Activated CD4-positive, alpha-beta T cell treated with anti-CD3 and anti-CD28 coated beads, Interleukin-2, amount 50 U/mL, for 4 hours (primary cell): ENCODE data around the gene SLC30A4.
"Not testable (repeated sequence)": the region's sequence is repeated elsewhere in the genome, so short reads cannot be mapped to it uniquely, and the experiment has no call there.

ENCODE experiments used
- DNase-seq, 2 experiments: peaks; one replicate each; pipeline ENCODE4 v3.0.0-alpha.2; 2020

The SLC30A4 gene, protein sequence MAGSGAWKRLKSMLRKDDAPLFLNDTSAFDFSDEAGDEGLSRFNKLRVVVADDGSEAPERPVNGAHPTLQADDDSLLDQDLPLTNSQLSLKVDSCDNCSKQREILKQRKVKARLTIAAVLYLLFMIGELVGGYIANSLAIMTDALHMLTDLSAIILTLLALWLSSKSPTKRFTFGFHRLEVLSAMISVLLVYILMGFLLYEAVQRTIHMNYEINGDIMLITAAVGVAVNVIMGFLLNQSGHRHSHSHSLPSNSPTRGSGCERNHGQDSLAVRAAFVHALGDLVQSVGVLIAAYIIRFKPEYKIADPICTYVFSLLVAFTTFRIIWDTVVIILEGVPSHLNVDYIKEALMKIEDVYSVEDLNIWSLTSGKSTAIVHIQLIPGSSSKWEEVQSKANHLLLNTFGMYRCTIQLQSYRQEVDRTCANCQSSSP

DNA sequence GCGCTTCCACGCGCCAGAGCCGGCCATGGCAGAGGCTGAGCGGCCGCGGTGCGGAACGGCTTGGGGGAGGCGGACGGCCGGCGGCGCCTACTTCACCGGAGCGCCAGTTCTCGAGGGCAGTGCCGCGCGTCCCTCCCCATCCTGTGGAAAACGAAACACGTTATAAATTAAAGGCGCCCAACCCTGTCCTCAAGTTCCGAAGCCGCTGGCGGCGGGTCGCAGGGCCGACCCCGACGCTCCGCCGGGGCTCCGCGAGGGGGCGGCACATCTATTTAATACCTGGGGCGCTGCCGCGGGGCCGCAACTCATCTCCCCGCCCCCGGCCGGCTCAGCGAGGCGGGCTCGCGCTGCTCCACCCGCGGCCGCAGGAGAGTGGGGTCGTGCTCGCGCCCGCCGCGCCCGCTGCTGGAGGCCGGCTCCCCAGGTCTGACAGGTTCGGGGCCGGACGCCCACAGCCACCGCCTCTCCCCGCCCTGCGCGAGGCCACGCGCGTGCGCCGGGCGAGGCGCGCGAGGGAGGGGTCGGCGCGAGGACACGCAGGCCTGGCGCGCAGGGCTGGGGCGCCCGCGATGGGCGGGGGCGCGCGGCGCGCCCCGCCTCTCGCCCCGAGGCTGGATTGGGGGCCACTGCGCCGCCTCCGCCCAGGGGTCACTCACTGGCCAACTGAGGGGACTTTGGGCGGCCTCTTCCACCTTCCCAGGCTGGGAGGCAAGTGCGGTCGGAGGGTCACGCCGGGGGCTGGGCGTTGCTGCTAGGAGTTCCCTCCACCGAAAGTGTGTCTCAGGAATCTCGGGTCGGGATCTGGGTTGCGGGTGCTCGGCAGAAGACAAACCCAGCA lies at the start of gene SLC30A4:
SLC30A4 (minus strand) TSS at position 428 of the 838 bp plus-strand sequence; CDS start at position 27, 401 bp downstream.
- peak; percentile 49 to 58 for DNase-seq

DNA sequence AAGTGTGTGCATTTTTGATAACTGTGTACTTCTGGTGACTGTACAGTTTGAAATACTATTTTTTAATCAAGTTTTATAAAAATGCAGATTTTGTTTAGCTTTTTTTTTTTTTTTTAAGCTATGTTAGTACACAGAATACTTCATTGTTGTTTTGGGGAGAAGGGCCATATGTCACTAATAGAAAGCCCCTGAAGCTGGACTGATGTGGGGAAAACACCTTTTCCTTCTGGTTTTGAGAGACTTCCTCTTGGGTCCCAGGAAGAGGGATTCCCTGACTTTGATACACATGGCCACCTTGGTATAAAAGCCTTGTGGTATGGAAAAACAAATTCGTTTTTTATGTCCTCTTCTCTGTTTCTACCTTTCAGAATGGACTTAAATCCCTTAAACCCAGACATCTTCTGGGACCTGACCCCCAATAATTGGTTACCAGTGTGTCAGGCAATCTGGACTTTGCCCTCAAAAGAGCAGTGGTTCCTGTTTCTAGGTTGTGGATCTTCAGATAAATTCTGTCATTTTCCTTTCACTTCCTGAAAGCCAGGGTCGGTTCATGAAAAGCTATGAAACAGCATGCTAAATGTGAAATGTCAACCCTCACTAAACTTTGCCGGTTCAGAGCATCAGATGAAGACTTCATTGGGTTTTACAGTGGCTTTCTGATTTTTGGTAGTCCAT lies 33.5 kb upstream of the SLC30A4 start:
- DNase-seq, result no peak

DNA sequence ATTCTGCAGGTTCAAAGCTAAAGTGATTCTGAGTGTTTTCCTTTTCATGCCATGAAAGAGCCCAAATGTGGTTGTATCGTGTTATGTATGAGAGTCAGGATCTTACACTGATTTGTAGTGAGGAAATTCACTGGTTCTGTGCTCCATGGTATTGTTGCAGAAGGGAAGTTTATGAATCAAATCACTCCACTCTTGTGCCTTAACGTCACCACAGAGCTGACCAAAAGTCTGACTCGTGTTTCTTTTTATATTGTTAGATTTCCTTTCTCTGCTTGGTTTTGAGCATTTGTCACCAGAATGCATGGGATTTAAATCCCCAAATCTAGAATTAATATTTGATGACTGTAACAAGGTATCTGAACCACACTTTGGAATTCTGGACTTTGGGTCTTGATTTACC lies 29.1 kb upstream of the SLC30A4 start:
- no peak for DNase-seq

DNA sequence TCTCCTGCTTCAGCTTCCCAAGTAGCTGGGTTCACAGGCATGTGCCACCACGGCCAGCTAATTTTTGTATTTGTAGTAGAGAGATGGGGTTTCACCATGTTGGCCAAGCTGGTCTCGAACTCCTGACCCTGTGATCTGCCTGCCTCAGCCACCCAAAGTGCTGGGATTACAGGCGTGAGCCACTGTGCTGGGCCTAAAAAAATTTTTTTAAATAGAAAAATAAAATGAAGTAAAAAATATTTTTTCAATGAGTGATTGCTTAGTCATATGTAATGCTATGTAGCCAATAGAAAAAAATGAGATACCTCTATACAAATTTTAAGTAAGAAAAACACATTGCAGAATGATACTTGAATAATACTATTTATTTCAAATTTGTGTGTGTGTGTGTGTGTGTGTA lies 27.9 kb upstream of the SLC30A4 start:
- no peak for DNase-seq

DNA sequence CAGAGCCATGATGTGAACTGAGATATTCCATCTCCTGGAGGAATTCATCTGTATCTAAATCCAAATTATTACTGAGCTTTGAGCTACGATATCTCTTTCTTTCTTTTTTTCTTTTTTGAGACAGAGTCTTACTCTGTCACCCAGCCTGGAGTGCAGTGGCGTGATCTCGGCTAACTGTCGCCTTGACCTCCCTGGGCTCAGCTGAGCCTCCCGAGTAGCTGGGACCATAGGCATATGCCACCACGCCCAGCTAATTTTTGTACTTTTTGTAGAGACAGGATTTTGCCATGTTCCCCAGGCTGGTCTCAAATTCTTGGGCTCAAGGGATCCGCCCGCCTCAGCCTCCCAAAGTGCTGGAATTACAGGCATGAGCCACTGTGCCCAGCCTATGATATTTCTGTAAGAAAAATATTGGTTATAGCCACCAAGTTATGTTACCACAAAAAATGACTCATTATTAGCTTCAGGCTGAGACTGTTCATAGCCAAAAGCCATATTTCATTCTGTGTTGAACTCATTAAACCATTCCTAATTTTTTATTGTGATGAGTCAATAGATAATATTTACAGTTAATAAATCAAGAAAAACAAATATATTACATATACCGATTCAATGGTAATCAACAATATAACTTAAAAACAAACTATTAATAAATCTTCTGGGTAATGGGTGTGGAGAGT lies 27.1 kb upstream of the SLC30A4 start:
- DNase-seq, result no peak

DNA sequence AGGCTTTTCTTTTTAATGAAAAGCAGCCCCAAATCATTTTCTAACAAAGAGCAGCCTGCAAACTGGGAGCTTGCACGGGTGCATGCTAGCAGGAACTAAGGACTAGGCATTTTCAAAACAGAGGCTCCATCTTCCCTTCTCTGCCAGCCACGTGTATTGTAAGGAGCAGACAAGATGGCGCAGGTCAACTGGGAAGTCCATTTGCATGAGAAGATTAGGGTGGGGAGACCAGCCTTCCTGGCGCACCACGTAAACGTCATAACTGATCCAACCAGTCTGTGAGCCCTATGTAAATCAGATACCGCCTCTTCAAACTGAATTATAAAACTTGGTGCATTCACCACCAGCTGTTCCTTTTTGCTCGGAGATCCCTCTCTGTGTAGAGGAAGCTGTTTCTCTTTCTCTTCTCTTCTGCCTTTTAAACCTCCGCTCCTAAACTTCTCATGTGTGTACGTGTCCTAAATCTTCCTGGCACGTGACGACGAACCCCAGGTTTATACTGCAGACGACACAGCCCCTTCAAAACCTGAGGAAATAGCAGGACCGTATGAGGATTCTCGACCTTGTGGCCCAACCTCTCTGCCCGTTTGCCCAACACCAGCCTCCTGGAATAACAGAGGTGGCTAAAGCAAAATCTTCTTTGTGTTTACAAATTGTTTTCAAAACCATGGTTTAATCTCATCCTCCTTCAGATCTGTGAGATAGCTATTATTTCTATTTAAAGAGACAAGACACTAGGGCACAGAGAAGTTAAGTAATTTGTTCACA lies 26.4 kb upstream of the SLC30A4 start:
- DNase-seq, result no peak

DNA sequence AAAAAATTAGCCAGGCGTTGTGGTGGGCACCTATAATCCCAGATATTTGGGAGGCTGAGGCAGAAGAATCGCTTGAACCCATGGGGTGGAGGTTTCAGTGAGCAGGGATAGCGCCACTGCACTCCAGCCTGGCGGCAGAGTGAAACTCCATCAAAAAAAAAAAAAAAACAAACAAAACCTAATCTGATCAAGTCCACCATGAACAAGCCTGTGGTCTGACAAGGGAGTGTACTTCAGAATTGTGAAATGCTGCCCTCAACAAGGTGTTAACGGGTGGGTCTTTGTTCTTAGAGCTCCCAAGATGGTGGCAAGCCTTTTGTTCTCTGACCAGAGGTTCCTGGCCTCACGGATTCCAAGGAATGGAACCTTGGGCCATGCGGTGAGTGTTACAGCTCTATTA lies 24.2 kb upstream of the SLC30A4 start:
- no peak for DNase-seq

DNA sequence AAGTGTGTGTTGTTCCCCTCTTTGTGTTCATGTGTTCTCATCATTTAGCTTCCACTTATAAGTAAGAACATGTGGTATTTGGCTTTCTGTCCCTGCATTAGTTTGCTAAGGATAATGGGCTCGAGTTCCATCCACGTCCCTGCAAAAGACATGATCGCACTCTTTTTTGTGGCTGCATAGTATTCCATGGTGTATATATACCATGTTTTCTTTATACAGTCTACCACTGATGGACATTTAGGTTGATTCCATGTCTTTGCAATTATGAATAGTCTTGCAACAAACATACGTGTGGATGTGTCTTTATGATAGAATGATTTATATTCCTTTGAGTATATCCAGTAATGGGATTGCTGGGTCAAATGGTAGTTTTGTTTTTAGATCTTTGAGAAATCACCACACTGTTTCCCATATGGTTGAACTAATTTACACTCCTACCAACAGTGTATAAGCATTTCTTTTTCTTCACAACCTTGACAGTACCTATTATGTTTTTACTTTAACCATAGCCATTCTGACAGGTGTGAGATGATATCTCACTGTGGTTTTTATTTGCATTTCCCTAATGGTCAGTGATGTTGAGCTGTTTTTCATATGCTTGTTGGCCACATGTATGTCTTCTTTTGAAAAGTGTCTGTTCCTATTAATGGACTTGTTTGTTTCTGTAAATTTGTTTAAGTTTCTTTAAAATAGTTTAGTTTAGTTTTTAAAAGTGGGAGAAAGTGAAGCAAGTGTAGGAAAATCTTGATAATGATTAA lies 21.9 kb upstream of the SLC30A4 start:
- no peak for DNase-seq

DNA sequence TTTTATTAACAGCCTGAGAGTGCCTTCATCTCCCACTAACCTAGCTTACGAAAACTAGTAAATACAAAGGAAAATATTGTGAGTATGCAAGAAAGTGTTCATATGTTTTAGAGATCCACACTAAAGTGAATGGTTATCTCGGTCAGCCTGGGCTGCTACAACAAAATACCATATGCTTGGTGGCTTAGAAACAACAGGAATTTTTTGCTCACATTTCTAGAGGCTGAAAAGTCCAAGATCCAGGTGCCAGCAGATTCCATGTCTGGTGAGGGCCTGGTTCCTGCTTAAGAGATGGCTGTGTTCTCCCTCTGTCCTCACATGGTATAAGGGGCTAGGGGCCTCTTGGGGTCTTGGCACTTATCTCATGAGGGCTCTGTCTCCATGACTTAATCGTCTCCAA lies 20.5 kb upstream of the SLC30A4 start:
- no peak for DNase-seq

DNA sequence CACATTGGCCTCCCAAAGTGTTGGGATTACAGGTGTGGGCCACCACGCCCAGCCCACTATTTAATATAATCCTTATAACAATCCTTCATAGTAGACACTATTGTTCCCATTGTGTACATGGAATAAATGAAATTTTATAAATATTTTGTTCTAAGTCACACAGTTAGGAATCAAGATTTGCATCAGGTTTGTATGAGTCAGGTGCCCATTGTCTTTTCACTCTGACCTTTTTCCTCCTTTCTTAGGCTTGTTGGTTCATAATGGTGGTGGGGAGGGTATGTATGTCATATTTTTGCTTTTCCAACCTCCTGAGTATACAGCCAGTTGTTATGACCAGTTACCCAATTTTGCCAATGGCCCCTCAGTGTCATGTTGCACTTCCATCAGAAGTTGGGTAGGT lies 18.0 kb upstream of the SLC30A4 start:
- no peak for DNase-seq

DNA sequence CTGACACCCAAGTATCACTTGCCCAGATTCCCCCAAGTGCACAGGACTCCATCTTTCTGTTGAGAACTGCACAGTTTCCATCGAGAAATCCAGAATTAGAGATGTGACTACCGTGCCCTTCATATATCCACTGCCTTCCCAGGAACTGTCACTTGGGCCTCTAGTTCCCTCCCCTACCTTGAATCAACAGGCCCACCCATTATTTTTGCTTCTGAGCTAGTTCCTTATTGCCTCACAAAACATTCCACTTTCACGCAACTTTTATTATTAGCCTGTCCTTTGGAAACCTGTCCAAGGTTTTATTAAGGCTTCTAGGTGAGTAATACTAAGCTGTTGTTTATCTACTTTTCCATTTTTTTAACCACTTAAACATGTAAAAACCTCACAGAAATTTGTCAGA lies 17.1 kb upstream of the SLC30A4 start:
- no peak for DNase-seq

DNA sequence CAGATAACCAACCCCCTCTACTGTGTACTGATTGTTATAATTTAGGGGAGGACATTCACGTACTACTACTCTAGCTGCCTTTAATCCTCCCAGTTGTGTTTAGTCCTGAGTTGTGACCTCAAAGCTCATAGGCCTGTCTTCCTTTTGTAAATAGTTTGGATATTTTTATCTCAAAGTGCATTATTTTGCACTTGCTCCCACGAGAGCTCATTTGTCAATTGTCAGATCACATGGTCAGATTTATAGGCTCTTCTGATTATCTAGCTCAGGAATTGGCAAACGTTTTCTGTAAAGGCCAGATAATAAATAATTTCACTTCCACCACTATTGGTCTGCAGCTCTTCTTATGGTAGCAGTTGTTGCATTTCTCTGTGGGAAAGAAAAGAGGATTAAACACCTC lies 14.4 kb upstream of the SLC30A4 start:
- DNase-seq, result no peak

DNA sequence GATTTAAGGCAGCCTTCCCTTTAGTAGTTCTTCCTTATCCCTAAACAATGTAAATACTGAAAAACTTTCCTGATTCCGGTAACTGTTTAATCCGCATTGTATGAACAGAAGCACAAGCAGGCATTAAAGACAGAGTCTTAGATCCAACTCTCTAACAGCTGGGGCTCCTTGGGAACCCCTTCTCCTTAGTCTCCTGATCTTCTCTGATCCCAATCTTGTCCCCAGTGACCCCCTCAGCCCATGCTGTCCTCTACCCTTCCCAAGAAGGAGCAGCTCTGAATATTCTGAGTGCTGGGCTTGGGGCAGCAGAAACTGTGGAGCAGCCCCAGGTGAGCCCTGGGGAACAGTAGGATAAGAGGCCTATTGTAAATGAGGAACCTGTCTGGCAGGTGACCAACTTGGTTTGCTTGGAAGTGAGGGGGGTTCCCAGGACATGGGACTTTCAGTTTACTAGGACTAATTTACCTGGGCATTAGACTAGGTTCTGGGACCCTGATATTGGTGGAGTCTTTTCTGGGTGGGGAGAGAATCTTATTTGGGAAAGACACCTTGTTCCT lies 13.0 kb upstream of the SLC30A4 start:
- DNase-seq, result no peak

DNA sequence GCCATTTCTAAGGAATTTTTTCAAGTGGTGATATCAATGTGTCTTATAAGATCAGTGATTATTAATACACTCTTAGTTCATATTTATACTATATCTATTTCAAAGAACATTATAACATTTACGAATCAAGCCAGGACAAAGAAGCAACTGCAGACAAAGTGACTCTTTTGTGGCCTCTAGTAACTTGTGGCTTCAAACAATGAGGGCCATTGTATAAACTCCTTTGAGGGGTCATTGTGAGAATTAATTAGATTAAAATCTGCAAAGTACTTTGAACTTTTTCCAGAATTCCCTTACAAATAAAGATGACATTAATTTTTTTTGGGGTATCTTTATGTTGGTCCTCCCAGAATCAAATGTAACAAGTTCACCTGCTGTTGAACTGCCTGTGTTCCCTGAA lies 12.3 kb upstream of the SLC30A4 start:
- no peak for DNase-seq

DNA sequence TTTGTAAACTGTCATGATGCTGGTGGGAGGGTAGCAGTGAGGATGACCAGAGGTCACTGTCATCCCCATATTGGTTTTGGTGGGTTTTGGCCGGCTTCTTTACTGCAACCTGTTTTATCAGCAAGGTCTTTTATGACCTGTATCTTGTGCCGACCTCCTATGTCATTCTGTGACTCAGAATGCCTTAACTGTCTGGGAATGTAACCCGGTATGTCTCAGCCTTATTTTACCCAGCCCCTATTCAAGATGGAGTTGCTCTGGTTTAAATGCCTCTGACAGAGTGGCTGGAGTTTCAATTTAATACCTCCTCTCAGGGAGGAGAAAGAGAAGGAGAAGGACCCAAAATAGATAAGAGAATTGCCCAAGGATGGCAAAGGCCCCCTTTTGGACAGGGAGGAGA lies 10.3 kb upstream of the SLC30A4 start:
- DNase-seq, result not testable (repeated sequence)

DNA sequence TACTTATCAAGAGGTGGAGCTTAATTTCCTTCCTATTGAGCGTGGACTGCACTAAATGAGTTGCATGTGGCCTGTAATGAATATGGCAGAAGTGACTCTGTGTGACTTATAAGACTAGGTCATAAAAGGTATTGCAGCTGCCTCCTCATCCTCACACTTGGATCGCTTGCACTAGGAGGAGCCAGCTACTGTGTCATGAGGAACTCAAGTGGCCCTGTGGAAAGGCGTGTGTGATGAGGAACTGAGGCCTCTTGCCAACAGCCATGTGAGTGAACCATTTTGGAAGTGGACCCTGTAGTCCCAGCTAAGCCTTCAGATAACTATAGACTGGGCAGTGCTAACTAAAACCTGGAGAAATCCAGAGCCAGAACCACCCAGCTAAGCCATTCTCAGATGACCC lies 7.1 kb upstream of the SLC30A4 start:
- no peak for DNase-seq

DNA sequence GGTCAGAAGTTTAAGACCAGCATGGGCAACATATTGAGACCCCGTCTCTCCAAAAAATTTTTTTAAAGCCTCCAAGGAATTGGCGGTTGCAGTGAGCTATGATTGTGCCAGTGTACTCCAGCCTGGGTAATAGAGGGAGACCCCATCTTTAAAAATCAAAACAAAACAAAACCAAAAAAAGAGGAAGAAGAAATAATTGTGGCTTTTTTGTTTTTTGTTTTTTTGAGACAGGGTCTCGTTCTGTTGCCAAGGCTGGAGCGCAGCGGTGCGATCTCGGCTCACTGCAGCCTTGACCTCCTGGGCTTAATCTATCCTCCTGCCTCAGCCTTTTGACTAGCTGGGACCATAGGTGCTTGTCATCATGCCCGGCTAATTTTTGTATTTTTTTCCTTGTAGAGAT lies 4.5 kb upstream of the SLC30A4 start:
- DNase-seq, result no peak

DNA sequence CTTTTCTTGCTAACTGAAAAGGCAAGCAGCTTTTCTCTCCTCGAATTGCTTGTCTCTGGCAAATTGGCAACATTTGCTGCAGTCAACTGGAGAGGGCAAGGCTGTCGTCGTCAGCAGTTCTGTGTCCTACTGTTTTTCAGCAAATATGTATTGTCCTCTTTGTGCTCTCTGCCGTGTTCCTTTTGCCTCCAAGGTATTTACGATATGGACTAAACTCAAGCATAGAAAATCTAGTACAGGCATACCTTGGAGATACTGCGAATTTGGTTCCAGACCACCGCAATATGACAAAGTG lies 558 bp upstream of the SLC30A4 start:
- no peak for DNase-seq

DNA sequence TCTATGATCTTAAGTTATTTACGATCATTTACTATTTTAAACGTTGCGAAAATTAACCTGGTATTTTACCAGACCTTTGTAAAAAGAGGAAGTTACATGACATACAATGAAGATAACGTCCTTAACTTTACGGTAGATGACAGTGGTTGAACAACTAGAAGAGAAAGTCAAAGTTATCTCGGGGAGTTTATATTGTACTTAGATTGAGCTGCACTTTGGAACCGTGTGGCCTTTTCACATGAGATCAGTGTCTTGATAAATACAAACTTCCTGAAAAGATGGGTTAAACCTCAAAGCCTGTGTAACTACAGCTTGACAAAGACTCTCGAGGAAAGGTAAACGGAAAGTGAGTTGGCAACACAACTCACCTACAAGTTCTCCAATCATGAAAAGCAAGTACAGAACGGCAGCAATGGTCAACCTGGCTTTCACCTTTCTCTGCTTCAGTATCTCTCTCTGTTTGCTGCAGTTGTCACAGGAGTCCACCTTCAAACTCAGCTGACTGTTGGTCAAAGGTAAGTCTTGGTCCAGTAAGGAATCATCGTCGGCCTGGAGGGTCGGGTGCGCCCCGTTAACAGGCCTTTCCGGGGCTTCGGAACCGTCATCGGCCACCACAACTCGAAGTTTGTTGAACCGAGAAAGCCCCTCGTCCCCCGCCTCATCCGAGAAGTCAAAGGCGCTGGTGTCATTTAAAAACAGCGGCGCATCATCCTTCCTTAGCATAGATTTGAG lies 793 bp downstream of the SLC30A4 start:
- no peak for DNase-seq

DNA sequence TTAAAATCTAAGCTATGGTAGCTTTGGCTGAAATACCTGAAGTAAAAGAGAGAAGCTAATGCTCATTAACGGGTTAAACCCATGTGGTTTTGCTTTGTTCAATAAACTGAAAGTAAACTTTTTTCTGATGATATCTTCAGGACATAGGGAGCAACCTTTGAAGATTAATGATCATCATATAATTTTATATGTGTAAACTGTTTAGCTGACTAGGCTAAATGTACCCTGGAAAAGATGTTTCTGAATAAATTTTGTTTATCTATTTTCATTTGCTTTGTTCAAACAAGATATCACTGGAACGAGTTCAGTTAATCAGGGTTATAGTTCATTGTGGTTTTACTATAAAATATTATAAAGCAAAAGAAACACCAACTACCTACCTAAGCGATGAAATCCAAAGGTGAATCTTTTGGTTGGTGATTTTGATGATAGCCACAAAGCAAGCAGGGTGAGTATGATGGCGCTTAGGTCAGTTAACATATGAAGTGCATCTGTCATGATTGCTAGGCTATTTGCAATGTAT lies 11.7 kb downstream of the SLC30A4 start:
- DNase-seq, result no peak
